ENCODE results near the gene ZDHHC1. TPM values are rescaled to one million over a fixed set of nuclear protein-coding genes. Genes with fewer than 3 reads are reported as not detected.

The ZDHHC1 gene
- polyA plus RNA-seq, 1 of the 3 experiments (the other 2 are of a cell fraction): 15.8 TPM

- TF ChIP-seq FOSL2 (IDR thresholded peaks at IDR 0.05; ENCODE audit: borderline replicate concordance, low read depth): no peak
Observed at GRCh38 chr16:67433131-67433719, 16.9 kb upstream of the ZDHHC1 start (continued).

DNA sequence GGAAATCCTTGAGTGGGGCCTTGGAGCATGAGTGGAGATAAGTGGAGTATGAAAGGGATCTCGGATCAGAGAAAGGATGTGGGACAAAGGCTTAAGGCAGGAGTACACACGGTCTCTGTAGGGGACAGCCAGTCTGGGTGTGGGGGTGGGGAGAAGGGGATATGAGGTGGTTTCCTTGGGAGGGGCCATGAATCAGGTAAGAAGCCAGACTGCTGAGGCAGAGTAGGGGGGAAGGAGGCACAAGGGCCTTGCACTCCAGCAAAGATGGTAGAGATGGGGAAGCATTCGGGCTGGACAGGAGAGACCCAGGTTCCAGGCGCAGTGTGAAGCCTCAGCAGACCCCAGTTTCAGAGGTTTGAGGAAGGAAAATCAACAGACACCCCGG is 16.2 kb upstream of the ZDHHC1 start:
- CTCF ChIA-PET: interaction anchor here (0.9 to 3.1 kb wide), 7 partner anchors 15 to 105 kb away, joined by 3 to 16 read pairs (median 6); partner anchors contain the start of genes ATP6V0D1, LRRC36 and ZDHHC1

More for the DNA sequence above, 16.2 kb upstream of the ZDHHC1 start:
- Histone ChIP-seq H3K79me2 (ENCODE audit: insufficient read depth) (no peaks in the 10 kb centered on the region), H3K27ac (ENCODE audit: low read depth in 2 of 2, low read length in 1 of 2) (no peak overlapping the region), H3K4me2 (no peak overlapping the region), H3K9ac (no peak overlapping the region), H3K4me3 (ENCODE audit: low read depth in 2 of 2, low read length in 1 of 2) (no peak overlapping the region), H3K9me3 (no peaks in the 10 kb centered on the region), H4K20me1 (ENCODE audit: insufficient read depth) (no peaks in the 10 kb centered on the region), H3K9me2 (no peaks in the 10 kb centered on the region), H2AFZ (ENCODE audit: low read depth) (no peak overlapping the region), H3K27me3 (ENCODE audit: insufficient read depth) (no peaks in the 10 kb centered on the region; the same call in 1 of the 2 replicates), H3K4me1 (ENCODE audit: control insufficient read depth in 1 of 2, insufficient read depth in 2 of 2, low read depth in 1 of 2, low read length in 1 of 2) (peaks cover 0 to 12% of the 10 kb centered on the region in 2 experiments; a peak in 1 of 4 replicates), H3K36me3 (replicated peaks in 1 of 2; ENCODE audit: control insufficient read depth in 1 of 2, insufficient read depth in 2 of 2, low read length in 1 of 2) (peaks cover 2 to 4% of the 10 kb centered on the region in 2 experiments), H3F3A (replicated peaks; ENCODE audit: insufficient read depth) (no peaks in the 10 kb centered on the region)
- no peak for DNase-seq
- POLR2A ChIA-PET: interaction anchor here (0.8 kb wide), 1 partner anchor 9 kb away, joined by 3 read pairs; no protein-coding TSS in a partner anchor
- 100% methylated on average over 3 of the region's 5 CpGs for WGBS (ENCODE audit: low lambda C conversion rate)
- TF ChIP-seq, protein P1, sequence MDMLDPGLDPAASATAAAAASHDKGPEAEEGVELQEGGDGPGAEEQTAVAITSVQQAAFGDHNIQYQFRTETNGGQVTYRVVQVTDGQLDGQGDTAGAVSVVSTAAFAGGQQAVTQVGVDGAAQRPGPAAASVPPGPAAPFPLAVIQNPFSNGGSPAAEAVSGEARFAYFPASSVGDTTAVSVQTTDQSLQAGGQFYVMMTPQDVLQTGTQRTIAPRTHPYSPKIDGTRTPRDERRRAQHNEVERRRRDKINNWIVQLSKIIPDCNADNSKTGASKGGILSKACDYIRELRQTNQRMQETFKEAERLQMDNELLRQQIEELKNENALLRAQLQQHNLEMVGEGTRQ (IDR thresholded peaks at IDR 0.05; ENCODE audit: borderline replicate concordance, low read depth, low read length): no peak
- TF ChIP-seq PBX3 (IDR thresholded peaks at IDR 0.05): no peak
- no peak for TF ChIP-seq CHD2 (IDR thresholded peaks at IDR 0.05; ENCODE audit: low read length, partially characterized antibody)
- no peak for TF ChIP-seq NFIC (IDR thresholded peaks at IDR 0.05; ENCODE audit: borderline replicate concordance)
- no peak for TF ChIP-seq REST (IDR thresholded peaks at IDR 0.05; ENCODE audit: low read depth, low read length)
- no peak for TF ChIP-seq RAD21 (IDR thresholded peaks at IDR 0.05; ENCODE audit: low read length)
- TF ChIP-seq NRF1 (IDR thresholded peaks at IDR 0.05; ENCODE audit: low read depth, low read length): no peak
- TF ChIP-seq TAF1 (IDR thresholded peaks at IDR 0.05; ENCODE audit: borderline replicate concordance, low read depth, low read length): no peak
- no peak for TF ChIP-seq TCF12 (IDR thresholded peaks at IDR 0.05)
- TF ChIP-seq ZBTB33 (IDR thresholded peaks at IDR 0.05; ENCODE audit: borderline replicate concordance, low read depth): no peak
